Keratinocyte (primary cell): ENCODE data around the gene PDK2. TPM values are rescaled to one million over a fixed set of nuclear protein-coding genes. Genes with fewer than 3 reads are reported as not detected.

ENCODE experiments used
- DNase-seq: peaks from one replicate; pipeline ENCODE4 v3.0.0-alpha.2; 2011; ENCODE audit warnings: low read depth, missing footprints, low spot score
- FAIRE-seq: peaks from 2 replicates; lab custom pipeline; 2011; peaks lifted over from hg19 to GRCh38; lab: Jason Lieb, UNC
- H2AFZ ChIP-seq: 2 replicates; pipeline ENCODE4 v1.6.0; 2012; ENCODE audit warnings: low read length, control low read depth, inconsistent platforms; ENCODE audit not compliant: control insufficient read depth
- H3K27ac ChIP-seq: 2 replicates; pipeline ENCODE4 v1.5.1; 2011; ENCODE audit warnings: low read length; ENCODE audit not compliant: control insufficient read depth, insufficient read depth
- H3K27me3 ChIP-seq: 3 replicates; pipeline ENCODE4 v1.6.0; 2011; ENCODE audit warnings: low read length; ENCODE audit not compliant: control insufficient read depth, insufficient read depth; ENCODE audit errors: extremely low read depth
- H3K36me3 ChIP-seq, 2 experiments: 2 replicates in 1 of 2; 3 replicates in 1 of 2; pipeline ENCODE4 v1.5.1; 2011; ENCODE audit warnings: low read length in 2 of 2, mild to moderate bottlenecking in 1 of 2; ENCODE audit not compliant: control insufficient read depth in 2 of 2, insufficient read depth in 2 of 2; ENCODE audit errors: extremely low read depth in 1 of 2
- H3K4me1 ChIP-seq: 3 replicates; pipeline ENCODE4 v1.5.1; 2011; ENCODE audit warnings: low read length; ENCODE audit not compliant: control insufficient read depth, insufficient read depth; ENCODE audit errors: extremely low read depth
- H3K4me2 ChIP-seq: 3 replicates; pipeline ENCODE4 v1.6.0; 2011; ENCODE audit warnings: low read depth, low read length; ENCODE audit not compliant: control insufficient read depth, insufficient read depth; ENCODE audit errors: extremely low read depth
- H3K4me3 ChIP-seq, 3 experiments: fragments of 200-600 bp in 1 of 3; sonication (generic) in 1 of 3; 2 replicates in 2 of 3; 3 replicates in 1 of 3; pipeline ENCODE4 v1.5.1; 2011 to 2016; ENCODE audit warnings: low read length in 3 of 3, mild to moderate bottlenecking in 3 of 3, control low read depth in 2 of 3, inconsistent platforms in 1 of 3, low read depth in 1 of 3, mixed read lengths in 1 of 3, mixed run types in 1 of 3, moderate library complexity in 1 of 3; ENCODE audit not compliant: control insufficient read depth in 2 of 3, insufficient read depth in 2 of 3; ENCODE audit errors: extremely low read depth in 1 of 3
- H3K79me2 ChIP-seq: 2 replicates; pipeline ENCODE4 v1.6.0; 2012; ENCODE audit warnings: low read length; ENCODE audit not compliant: control insufficient read depth, insufficient read depth
- H3K9ac ChIP-seq: 3 replicates; pipeline ENCODE4 v1.6.0; 2011; ENCODE audit warnings: low read length; ENCODE audit not compliant: control insufficient read depth, insufficient read depth; ENCODE audit errors: extremely low read depth
- H3K9me1 ChIP-seq: 3 replicates; pipeline ENCODE4 v1.6.0; 2011; ENCODE audit warnings: low read length; ENCODE audit not compliant: control insufficient read depth, insufficient read depth; ENCODE audit errors: extremely low read depth
- H3K9me3 ChIP-seq: 2 replicates; pipeline ENCODE4 v1.5.1; 2012; ENCODE audit warnings: low read depth, low read length; ENCODE audit not compliant: control insufficient read depth
- H4K20me1 ChIP-seq: 3 replicates; pipeline ENCODE4 v1.6.0; 2011; ENCODE audit warnings: low read length; ENCODE audit not compliant: control insufficient read depth, insufficient read depth; ENCODE audit errors: extremely low read depth
- EZH2 ChIP-seq: IDR thresholded peaks from one replicate; pipeline ENCODE4 v1.6.1; 2012; ENCODE audit warnings: inconsistent platforms, mild to moderate bottlenecking, low read length, moderate library complexity
- dilution Hi-C: fragments of 300-500 bp; cut with MboI; formaldehyde crosslinking; loops from one replicate; pipeline ENCODE4 v1.7.0; 2020; ENCODE audit warnings: low sequenced_read_pairs; ENCODE audit not compliant: extremely low pct_ligation_motif_present
- polyA plus RNA-seq, 5 experiments: library from polyadenylated mRNA; depleted of rRNA in 3 of 5; stranded (reverse) in 3 of 5; stranded (forward) in 1 of 5; unstranded in 1 of 5; fragments of >200 nt; gene quantifications; 1 replicate in 1 of 5; 2 replicates in 3 of 5; 3 replicates in 1 of 5; pipeline versions ENCODE4 v1.2.1 to v1.2.3, GENCODE V29; 2011 to 2012; ENCODE audit warnings: missing spikeins in 2 of 5, low read depth in 1 of 5, low replicate concordance in 1 of 5
- TF ChIP-seq, protein P1 (sequence below), 3 experiments: IDR thresholded peaks in 1 of 3; conservative IDR thresholded peaks in 1 of 3; optimal IDR thresholded peaks in 1 of 3; 2 replicates in 2 of 3; 3 replicates in 1 of 3; pipeline versions ENCODE3 to v1.5.1; 2011; ENCODE audit warnings: low read length in 3 of 3, mild to moderate bottlenecking in 3 of 3, moderate library complexity in 2 of 3, control low read depth in 1 of 3, inconsistent platforms in 1 of 3; ENCODE audit not compliant: insufficient read depth in 2 of 3; ENCODE audit errors: extremely low read depth in 1 of 3

Gene PDK2
- polyA plus RNA-seq, 1 donor (not counting 4 experiments of a cell fraction or from before 2014, with no cell fraction given): 7.5 TPM

DNA sequence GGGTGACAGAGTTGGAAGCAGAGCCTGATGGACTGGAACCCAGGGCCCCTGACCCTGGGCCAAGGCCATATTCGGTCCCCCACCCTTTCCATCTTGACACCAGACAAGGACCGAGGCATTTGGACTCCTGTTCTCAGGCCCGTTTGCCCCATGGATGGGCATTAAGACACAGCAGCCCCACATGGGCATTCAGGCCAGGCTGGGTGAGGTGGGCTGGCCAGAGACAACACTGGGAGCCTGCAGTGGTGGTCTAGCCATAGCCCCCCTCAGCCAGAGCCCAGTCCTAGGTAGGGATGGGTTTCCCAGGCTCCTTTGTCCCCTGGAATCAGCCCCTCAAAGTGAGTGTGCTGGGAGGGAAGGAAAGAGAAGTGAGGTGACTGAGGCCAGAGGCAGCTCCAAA lies 1.6 kb downstream of the PDK2 start:
- no peak overlapping the region for H3K9ac ChIP-seq
- H3K27me3 ChIP-seq: no peaks in the 10 kb centered on the region
- TF ChIP-seq, protein P1, sequence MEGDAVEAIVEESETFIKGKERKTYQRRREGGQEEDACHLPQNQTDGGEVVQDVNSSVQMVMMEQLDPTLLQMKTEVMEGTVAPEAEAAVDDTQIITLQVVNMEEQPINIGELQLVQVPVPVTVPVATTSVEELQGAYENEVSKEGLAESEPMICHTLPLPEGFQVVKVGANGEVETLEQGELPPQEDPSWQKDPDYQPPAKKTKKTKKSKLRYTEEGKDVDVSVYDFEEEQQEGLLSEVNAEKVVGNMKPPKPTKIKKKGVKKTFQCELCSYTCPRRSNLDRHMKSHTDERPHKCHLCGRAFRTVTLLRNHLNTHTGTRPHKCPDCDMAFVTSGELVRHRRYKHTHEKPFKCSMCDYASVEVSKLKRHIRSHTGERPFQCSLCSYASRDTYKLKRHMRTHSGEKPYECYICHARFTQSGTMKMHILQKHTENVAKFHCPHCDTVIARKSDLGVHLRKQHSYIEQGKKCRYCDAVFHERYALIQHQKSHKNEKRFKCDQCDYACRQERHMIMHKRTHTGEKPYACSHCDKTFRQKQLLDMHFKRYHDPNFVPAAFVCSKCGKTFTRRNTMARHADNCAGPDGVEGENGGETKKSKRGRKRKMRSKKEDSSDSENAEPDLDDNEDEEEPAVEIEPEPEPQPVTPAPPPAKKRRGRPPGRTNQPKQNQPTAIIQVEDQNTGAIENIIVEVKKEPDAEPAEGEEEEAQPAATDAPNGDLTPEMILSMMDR (optimal IDR thresholded peaks at IDR 0.05 in 1 of 3, IDR thresholded peaks at IDR 0.05 in 1 of 3, conservative IDR thresholded peaks at IDR 0.05 in 1 of 3; ENCODE audit: extremely low read depth in 1 of 3, insufficient read depth in 2 of 3, low read length in 3 of 3): no peak
- TF ChIP-seq EZH2: no peak
- H3K4me3 ChIP-seq: no peak overlapping the region
- no peak overlapping the region for H3K27ac ChIP-seq
- H3K79me2 ChIP-seq: no peaks in the 10 kb centered on the region
- H3K9me3 ChIP-seq: no peaks in the 10 kb centered on the region
- DNase-seq (no peak), FAIRE-seq (no peak)
- H2AFZ ChIP-seq: no peak overlapping the region
- H3K9me1 ChIP-seq: peaks cover 3% of the 10 kb centered on the region
- dilution Hi-C loops: no loop called here
- H3K4me1 ChIP-seq: peaks cover 31% of the 10 kb centered on the region
- no peaks in the 10 kb centered on the region for H3K36me3 ChIP-seq
- H3K4me2 ChIP-seq: no peak overlapping the region
- peaks cover 20% of the 10 kb centered on the region for H4K20me1 ChIP-seq

DNA sequence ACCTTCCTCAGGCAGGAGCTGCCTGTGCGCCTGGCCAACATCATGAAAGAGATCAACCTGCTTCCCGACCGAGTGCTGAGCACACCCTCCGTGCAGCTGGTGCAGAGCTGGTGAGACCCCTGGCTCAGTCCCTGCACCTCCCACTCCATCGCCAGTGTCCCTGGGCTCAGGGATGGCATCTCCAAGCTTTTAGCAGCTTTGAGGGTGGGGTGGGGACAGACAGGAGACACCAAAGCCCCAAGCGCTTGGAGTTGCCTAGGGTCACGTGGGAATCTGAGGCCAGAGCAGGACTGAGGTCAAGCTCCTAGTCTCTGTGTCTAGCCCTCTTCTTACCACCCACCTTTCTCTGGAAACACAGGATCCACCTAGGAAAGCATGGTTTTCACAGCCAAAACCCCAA lies 2.3 kb downstream of the PDK2 start:
- H3K4me1 ChIP-seq: peaks cover 38% of the 10 kb centered on the region
- H4K20me1 ChIP-seq: peaks cover 14% of the 10 kb centered on the region
- no peak overlapping the region for H3K27ac ChIP-seq
- no peak overlapping the region for H3K9ac ChIP-seq
- FAIRE-seq: no peak
- no peaks in the 10 kb centered on the region for H3K27me3 ChIP-seq
- no peaks in the 10 kb centered on the region for H3K9me3 ChIP-seq
- no peaks in the 10 kb centered on the region for H3K36me3 ChIP-seq
- no peak overlapping the region for H2AFZ ChIP-seq
- dilution Hi-C loops: no loop called here
- H3K79me2 ChIP-seq: no peaks in the 10 kb centered on the region
- TF ChIP-seq EZH2: no peak
- TF ChIP-seq, protein P1 (optimal IDR thresholded peaks at IDR 0.05 in 1 of 3, IDR thresholded peaks at IDR 0.05 in 1 of 3, conservative IDR thresholded peaks at IDR 0.05 in 1 of 3; ENCODE audit: extremely low read depth in 1 of 3, insufficient read depth in 2 of 3, low read length in 3 of 3): no peak
- H3K4me3 ChIP-seq: no peak overlapping the region
- no peak for DNase-seq
- H3K4me2 ChIP-seq: no peak overlapping the region
- peaks cover 3% of the 10 kb centered on the region for H3K9me1 ChIP-seq
